Prostate gland (tissue), 2 donors: ENCODE measurements around the gene FMNL3.

Source experiments
- CTCF ChIP-seq, 4 experiments: fragments of 200-600 bp in 2 of 4; fragments of 450-650 bp in 2 of 4; sonication (generic) in 2 of 4; IDR thresholded peaks; 1 replicate in 3 of 4; 2 replicates in 1 of 4; pipeline ENCODE4 v1.5.1; 2016 to 2019; ENCODE audit warnings: antibody characterized with exemption in 4 of 4, mild to moderate bottlenecking in 2 of 4, moderate library complexity in 2 of 4
- POLR2A ChIP-seq: fragments of 450-650 bp; IDR thresholded peaks from one replicate; pipeline ENCODE4 v1.6.1; 2016; ENCODE audit warnings: antibody characterized with exemption, mild to moderate bottlenecking

- TF ChIP-seq POLR2A (peak; percentile 69), CTCF (IDR thresholded peaks at IDR 0.05) (peak in 2 of 4 experiments; percentile 51 to 64)
These were observed 33.5 kb downstream of the FMNL3 start for GRCh38 chr12:49673446-49674317.
